Measurements from ENCODE around the gene ATP2B2. TPM values are rescaled to one million over a fixed set of nuclear protein-coding genes. Genes with fewer than 3 reads are reported as not detected.

ATP2B2 gene
- total RNA-seq, 1 experiment from 2014 or later: not detected

DNA sequence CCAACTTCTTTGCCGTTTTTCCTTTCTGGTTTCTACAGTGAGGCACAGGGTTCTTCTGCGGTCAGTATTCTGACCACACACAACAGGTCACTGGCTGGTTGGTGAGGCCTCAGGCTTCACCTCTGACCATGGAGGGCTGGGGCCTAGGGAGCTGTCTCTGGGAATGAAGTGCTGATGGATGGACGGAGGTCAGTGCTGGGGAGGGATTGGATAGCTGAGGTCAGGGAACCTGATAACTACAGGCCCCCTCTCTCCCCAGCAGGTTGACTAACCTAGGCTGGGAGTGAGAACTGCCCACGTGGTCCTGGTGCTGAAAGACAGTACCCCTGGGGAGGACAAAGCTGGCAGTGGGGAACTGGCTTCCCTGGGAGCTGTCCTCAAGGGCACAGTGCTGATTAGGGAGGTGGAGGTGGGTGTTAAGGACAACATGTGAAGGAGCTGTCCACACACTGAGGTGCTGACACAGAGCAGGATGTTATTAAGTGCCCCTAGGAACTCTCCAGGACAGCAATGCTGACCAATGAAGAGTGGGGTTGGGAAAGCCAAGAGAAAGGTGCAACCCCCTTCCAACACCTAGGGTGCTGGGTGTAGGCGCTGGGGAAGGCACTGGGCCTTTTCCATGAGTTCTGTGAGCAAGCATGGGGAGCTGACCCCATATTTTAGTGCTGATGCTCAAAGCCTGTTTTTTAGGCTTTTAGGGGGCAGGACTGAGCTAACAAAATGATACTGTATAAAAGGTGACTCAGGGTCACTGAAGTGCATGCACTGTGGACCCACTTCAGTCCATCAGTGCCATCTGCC is 45.2 kb downstream of the ATP2B2 start:
- TF ChIP-seq CBX3 (IDR thresholded peaks at IDR 0.05; ENCODE audit: low read depth): peak; percentile 89
- TF ChIP-seq, protein P1, sequence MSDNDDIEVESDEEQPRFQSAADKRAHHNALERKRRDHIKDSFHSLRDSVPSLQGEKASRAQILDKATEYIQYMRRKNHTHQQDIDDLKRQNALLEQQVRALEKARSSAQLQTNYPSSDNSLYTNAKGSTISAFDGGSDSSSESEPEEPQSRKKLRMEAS (IDR thresholded peaks at IDR 0.05): peak; percentile 93
- TF ChIP-seq, protein P2, sequence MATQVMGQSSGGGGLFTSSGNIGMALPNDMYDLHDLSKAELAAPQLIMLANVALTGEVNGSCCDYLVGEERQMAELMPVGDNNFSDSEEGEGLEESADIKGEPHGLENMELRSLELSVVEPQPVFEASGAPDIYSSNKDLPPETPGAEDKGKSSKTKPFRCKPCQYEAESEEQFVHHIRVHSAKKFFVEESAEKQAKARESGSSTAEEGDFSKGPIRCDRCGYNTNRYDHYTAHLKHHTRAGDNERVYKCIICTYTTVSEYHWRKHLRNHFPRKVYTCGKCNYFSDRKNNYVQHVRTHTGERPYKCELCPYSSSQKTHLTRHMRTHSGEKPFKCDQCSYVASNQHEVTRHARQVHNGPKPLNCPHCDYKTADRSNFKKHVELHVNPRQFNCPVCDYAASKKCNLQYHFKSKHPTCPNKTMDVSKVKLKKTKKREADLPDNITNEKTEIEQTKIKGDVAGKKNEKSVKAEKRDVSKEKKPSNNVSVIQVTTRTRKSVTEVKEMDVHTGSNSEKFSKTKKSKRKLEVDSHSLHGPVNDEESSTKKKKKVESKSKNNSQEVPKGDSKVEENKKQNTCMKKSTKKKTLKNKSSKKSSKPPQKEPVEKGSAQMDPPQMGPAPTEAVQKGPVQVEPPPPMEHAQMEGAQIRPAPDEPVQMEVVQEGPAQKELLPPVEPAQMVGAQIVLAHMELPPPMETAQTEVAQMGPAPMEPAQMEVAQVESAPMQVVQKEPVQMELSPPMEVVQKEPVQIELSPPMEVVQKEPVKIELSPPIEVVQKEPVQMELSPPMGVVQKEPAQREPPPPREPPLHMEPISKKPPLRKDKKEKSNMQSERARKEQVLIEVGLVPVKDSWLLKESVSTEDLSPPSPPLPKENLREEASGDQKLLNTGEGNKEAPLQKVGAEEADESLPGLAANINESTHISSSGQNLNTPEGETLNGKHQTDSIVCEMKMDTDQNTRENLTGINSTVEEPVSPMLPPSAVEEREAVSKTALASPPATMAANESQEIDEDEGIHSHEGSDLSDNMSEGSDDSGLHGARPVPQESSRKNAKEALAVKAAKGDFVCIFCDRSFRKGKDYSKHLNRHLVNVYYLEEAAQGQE (IDR thresholded peaks at IDR 0.05; ENCODE audit: low read depth): peak; percentile 98
- TF ChIP-seq POLR2AphosphoS5 (IDR thresholded peaks at IDR 0.05; ENCODE audit: low read depth, low read length): peak; percentile 51; the same call in 1 of the 2 replicates
- no peak for TF ChIP-seq JUND (IDR thresholded peaks at IDR 0.05)
- peak; percentile 99 for TF ChIP-seq SIN3A (IDR thresholded peaks at IDR 0.05; ENCODE audit: low read depth)
- TF ChIP-seq CEBPB (IDR thresholded peaks at IDR 0.05; ENCODE audit: low read depth): no peak
- TF ChIP-seq, protein P3, sequence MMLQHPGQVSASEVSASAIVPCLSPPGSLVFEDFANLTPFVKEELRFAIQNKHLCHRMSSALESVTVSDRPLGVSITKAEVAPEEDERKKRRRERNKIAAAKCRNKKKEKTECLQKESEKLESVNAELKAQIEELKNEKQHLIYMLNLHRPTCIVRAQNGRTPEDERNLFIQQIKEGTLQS (IDR thresholded peaks at IDR 0.05): no peak
- no peak for TF ChIP-seq TCF7L2 (IDR thresholded peaks at IDR 0.05; ENCODE audit: borderline replicate concordance, extremely low read depth, insufficient read depth, insufficient read length)

More for the DNA sequence above, 45.2 kb downstream of the ATP2B2 start:
- Histone ChIP-seq H3K9me2 (ENCODE audit: insufficient read depth) (no peaks in the 10 kb centered on the region), H4K20me1 (ENCODE audit: insufficient read depth) (no peaks in the 10 kb centered on the region), H2AFZ (ENCODE audit: low read depth, low read length, poor library complexity, severe bottlenecking) (no peak overlapping the region), H3K4me2 (ENCODE audit: low read length) (no peak overlapping the region), H3K27me3 (ENCODE audit: insufficient read depth, low read length) (peaks cover 70% of the 10 kb centered on the region), H3K9me3 (ENCODE audit: control insufficient read depth in 1 of 2, insufficient read depth in 1 of 2, low read depth in 1 of 2, low read length in 2 of 2) (no peaks in the 10 kb centered on the region), H3K27ac (ENCODE audit: low read depth, low read length) (no peak overlapping the region), H3K4me1 (ENCODE audit: control insufficient read depth in 1 of 2, insufficient read depth in 2 of 2, low read length in 2 of 2) (no peaks in the 10 kb centered on the region), H3K9ac (ENCODE audit: low read length) (no peak overlapping the region), H3K4me3 (replicated peaks in 1 of 2; ENCODE audit: low read depth in 1 of 2, low read length in 2 of 2) (no peak overlapping the region), H3K79me2 (ENCODE audit: insufficient read depth, low read length) (no peaks in the 10 kb centered on the region), H3K36me3 (ENCODE audit: control insufficient read depth in 1 of 2, insufficient read depth in 2 of 2, low read length in 2 of 2) (no peaks in the 10 kb centered on the region)
- POLR2A ChIA-PET: no interaction called here
- intact Hi-C loops (cut with micrococcal nuclease): no loop called here
- BruUV-seq (replicated peaks): no TSS peak
- CTCF ChIA-PET: interaction anchor here (0.8 kb wide), 1 partner anchor 115 kb away, joined by 3 read pairs; no protein-coding TSS in a partner anchor
- ATAC-seq: peak; percentile 88
- DNase-seq (ENCODE audit: low read depth, low spot score): peak; percentile 62
- RAD21 ChIA-PET (ENCODE audit: low non-redundant PET in 1 of 2, low total read pairs in 2 of 2, uncharacterized antibody in 2 of 2, unreplicated experiment in 2 of 2): no interaction called here

Data from HCT116 (cell line).